CD4-positive, alpha-beta memory T cell (primary cell): Measurements from ENCODE around the gene VPS52. TPM values are rescaled to one million over a fixed set of nuclear protein-coding genes. Genes with fewer than 3 reads are reported as not detected.
"Not testable (repeated sequence)": the region's sequence is repeated elsewhere in the genome, so short reads cannot be mapped to it uniquely, and the experiment has no call there.

Experiments
- CTCF ChIA-PET: fragments of 350-600 bp; sonication (Branson Sonifier 250); formaldehyde crosslinking; loops from one replicate; lab custom pipeline; 2021; ENCODE audit warnings: inconsistent platforms; ENCODE audit not compliant: partially characterized antibody; lab: Charles Lee
- POLR2A ChIA-PET: fragments of 350-600 bp; sonication (Branson Sonifier 250); formaldehyde crosslinking; loops from one replicate; lab custom pipeline; 2021; ENCODE audit not compliant: partially characterized antibody; lab: Charles Lee
- DNase-seq, 5 donors: peaks; one replicate each; pipeline versions ENCODE4 v3.0.0 to v3.0.0-alpha.2; 2020 to 2022; ENCODE audit warnings: mixed read lengths in 1 of 5
- H3K27ac ChIP-seq: one replicate; pipeline ENCODE4 v1.7.0; 2013; ENCODE audit warnings: low read depth, low read length
- H3K27me3 ChIP-seq: 2 replicates; pipeline ENCODE4 v1.7.0; 2013; ENCODE audit warnings: mild to moderate bottlenecking, low read length, moderate library complexity; ENCODE audit not compliant: insufficient read depth
- H3K36me3 ChIP-seq: 2 replicates; pipeline ENCODE4 v1.7.0; 2013; ENCODE audit warnings: mild to moderate bottlenecking, low read length, moderate library complexity; ENCODE audit not compliant: insufficient read depth
- H3K4me1 ChIP-seq: 2 replicates; pipeline ENCODE4 v1.7.0; 2013; ENCODE audit warnings: mild to moderate bottlenecking, low read length, moderate library complexity; ENCODE audit not compliant: insufficient read depth
- H3K4me3 ChIP-seq, 2 donors: one replicate each; pipeline ENCODE4 v1.7.0; 2013; ENCODE audit warnings: low read length in 2 of 2, mild to moderate bottlenecking in 1 of 2
- H3K9me3 ChIP-seq, 2 donors: one replicate each; pipeline ENCODE4 v1.7.0; 2013; ENCODE audit warnings: low read length in 2 of 2, control low read depth in 1 of 2; ENCODE audit not compliant: control insufficient read depth in 1 of 2
- H3K27ac Mint-ChIP-seq, 7 donors: one replicate each; pipeline ENCODE4 v1.8.0; 2020 to 2021; ENCODE audit warnings: mixed read lengths in 7 of 7, mild to moderate bottlenecking in 6 of 7, inconsistent platforms in 3 of 7, moderate library complexity in 3 of 7
- H3K27me3 Mint-ChIP-seq, 2 donors: one replicate each; pipeline ENCODE4 v1.8.0; 2020 to 2021; ENCODE audit warnings: mixed read lengths in 2 of 2
- H3K36me3 Mint-ChIP-seq, 2 donors: one replicate each; pipeline ENCODE4 v1.8.0; 2020 to 2021; ENCODE audit warnings: mixed read lengths in 2 of 2, inconsistent platforms in 1 of 2, mild to moderate bottlenecking in 1 of 2
- H3K4me1 Mint-ChIP-seq, 4 donors: one replicate each; pipeline ENCODE4 v1.8.0; 2020 to 2021; ENCODE audit warnings: mixed read lengths in 4 of 4, mild to moderate bottlenecking in 1 of 4
- H3K4me3 Mint-ChIP-seq, 8 donors: one replicate each; pipeline ENCODE4 v1.8.0; 2020 to 2021; ENCODE audit warnings: mixed read lengths in 8 of 8, mild to moderate bottlenecking in 7 of 8, moderate library complexity in 6 of 8, inconsistent platforms in 3 of 8
- H3K9me3 Mint-ChIP-seq, 8 donors: one replicate each; pipeline ENCODE4 v1.8.0; 2020 to 2021; ENCODE audit warnings: mixed read lengths in 8 of 8, mild to moderate bottlenecking in 5 of 8, inconsistent platforms in 3 of 8, moderate library complexity in 1 of 8
- intact Hi-C: fragments of 100-400 bp; cut with micrococcal nuclease; formaldehyde crosslinking; loops from one replicate; pipeline ENCODE4 v1.15.1; 2023
- polyA plus RNA-seq, 2 donors: library from polyadenylated mRNA; unstranded; fragments of 300-500 nt; fragmentation: Illumina TruSeq; gene quantifications; one replicate each; pipeline ENCODE4 v1.2.3, GENCODE V29; 2021
- total RNA-seq, 2 experiments: library from RNA; stranded (reverse); gene quantifications; one replicate each; pipeline ENCODE4 v1.2.3, GENCODE V29; 2021

The VPS52 gene
- total and polyA plus RNA-seq, 4 experiments from 2014 or later = 13.4 to 95.7 (median 54.0) TPM

DNA sequence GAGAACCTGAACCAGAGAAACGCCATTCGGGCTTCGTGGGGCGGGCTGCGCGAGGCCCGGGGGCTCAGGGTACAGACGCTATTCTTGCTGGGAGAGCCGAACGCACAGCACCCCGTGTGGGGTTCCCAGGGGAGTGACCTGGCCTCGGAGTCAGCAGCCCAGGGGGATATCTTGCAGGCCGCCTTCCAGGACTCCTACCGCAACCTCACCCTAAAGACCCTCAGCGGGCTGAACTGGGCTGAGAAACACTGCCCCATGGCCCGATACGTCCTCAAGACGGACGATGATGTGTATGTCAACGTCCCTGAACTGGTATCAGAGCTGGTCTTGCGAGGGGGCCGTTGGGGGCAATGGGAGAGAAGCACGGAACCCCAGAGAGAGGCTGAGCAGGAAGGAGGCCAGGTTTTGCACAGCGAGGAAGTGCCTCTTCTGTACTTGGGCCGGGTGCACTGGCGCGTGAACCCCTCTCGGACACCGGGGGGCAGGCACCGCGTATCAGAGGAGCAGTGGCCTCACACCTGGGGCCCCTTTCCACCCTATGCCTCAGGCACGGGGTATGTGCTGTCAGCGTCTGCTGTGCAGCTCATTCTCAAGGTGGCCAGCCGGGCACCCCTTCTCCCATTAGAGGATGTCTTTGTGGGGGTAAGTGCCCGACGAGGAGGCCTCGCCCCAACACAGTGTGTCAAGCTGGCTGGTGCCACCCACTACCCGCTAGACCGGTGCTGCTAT is 6.2 kb upstream of the VPS52 start:
- Mint-ChIP-seq H3K4me1 (peaks cover 30 to 80% (median 53%) of the 10 kb centered on the region in 4 donors), H3K27me3 (no peaks in the 10 kb centered on the region), H3K9me3 (peaks cover 0 to 3% (median 0%) of the 10 kb centered on the region in 8 donors), H3K4me3 (peak overlapping the region; percentile 89 to 93 (median 91)), H3K36me3 (peaks cover 21 to 71% of the 10 kb centered on the region in 2 donors), H3K27ac (peak overlapping the region; percentile 90 to 97 (median 94))
- POLR2A ChIA-PET = interaction anchor here (0.9 to 8.8 kb wide), 36 partner anchors 8 to 1087 kb away, joined by 3 to 220 read pairs (median 6); partner anchors contain the start of genes BAK1, CUTA, PFDN6 and PSMB9
- Histone ChIP-seq H3K36me3 (peaks cover 49% of the 10 kb centered on the region), H3K4me3 (peak overlapping the region; percentile 72 to 79), H3K4me1 (peaks cover 64% of the 10 kb centered on the region), H3K27ac (peak overlapping the region; percentile 82), H3K9me3 (no peaks in the 10 kb centered on the region), H3K27me3 (no peaks in the 10 kb centered on the region)
- DNase-seq = peak in 4 of 5 donors; percentile 24 to 46 (median 32)
- CTCF ChIA-PET = interaction anchor here (0.6 to 4.2 kb wide), 15 partner anchors 9 to 152 kb away, joined by 3 to 32 read pairs (median 5); partner anchors contain the start of genes PFDN6, WDR46 and ZBTB22
- intact Hi-C loops = loop anchor here (1.0 to 10.0 kb wide), 7 partner anchors 11 to 1303 kb away; partner anchors contain the start of genes DXO, PFDN6 and WDR46

GRCh38 chr6:33276864-33277662 is 5.4 kb upstream of the VPS52 start, which contains the start of gene B3GALT4:
Gene B3GALT4, plus strand, starts transcription at chr6:33277123. Its CDS starts 297 bp downstream, at chr6:33277420.
- peaks cover 71% of the 10 kb centered on the region for H3K4me1 ChIP-seq
- intact Hi-C loops = loop anchor here (1.0 to 10.0 kb wide), 7 partner anchors 12 to 1302 kb away; partner anchors contain the start of genes DXO, PFDN6 and WDR46
- peaks cover 21 to 69% of the 10 kb centered on the region in 2 donors for H3K36me3 Mint-ChIP-seq

DNA sequence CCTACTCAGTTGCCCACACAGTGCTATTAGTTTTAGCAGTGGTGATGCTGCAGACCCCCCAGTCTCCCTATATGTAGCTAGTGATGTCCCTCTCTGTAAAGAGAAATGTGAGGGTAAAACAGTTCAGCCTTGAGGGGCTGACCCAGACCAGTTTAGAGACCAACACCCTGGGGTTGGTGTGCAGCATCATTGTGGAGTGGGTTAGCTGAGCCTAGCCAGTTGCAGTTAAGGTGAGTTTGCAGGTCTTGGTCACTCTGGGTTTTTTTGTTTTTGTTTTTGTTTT is 4.8 kb upstream of the VPS52 start:
- intact Hi-C loops = loop anchor here (10.0 kb wide), 2 partner anchors 298 to 1302 kb away; partner anchors contain the start of gene DXO
- POLR2A ChIA-PET = interaction anchor here (0.6 to 8.8 kb wide), 27 partner anchors 10 to 1612 kb away, joined by 3 to 220 read pairs (median 8); partner anchors contain the start of genes BAK1, CUTA, GPANK1 and HSD17B8

More at GRCh38 chr6:33276864-33277662, 5.4 kb upstream of the VPS52 start, which contains the start of gene B3GALT4:
- Histone ChIP-seq H3K36me3 (peaks cover 43% of the 10 kb centered on the region), H3K27me3 (no peaks in the 10 kb centered on the region), H3K27ac (peak within 1 kb of the TSS; percentile 82), H3K9me3 (no peaks in the 10 kb centered on the region), H3K4me3 (peak within 1 kb of the TSS; percentile 72 to 79)
- peak; percentile 66 to 77 (median 75) for DNase-seq
- H3K4me3 Mint-ChIP-seq = peak within 1 kb of the TSS; percentile 89 to 93 (median 91)
- peak within 1 kb of the TSS; percentile 90 to 97 (median 94) for H3K27ac Mint-ChIP-seq
- POLR2A ChIA-PET = interaction anchor here (0.6 to 8.8 kb wide), 39 partner anchors 8 to 1612 kb away, joined by 3 to 220 read pairs (median 5); partner anchors contain the start of genes BAK1, CUTA, GPANK1 and HSD17B8
- CTCF ChIA-PET = interaction anchor here (0.6 to 4.2 kb wide), 15 partner anchors 10 to 153 kb away, joined by 3 to 32 read pairs (median 5); partner anchors contain the start of genes PFDN6, WDR46 and ZBTB22
- H3K4me1 Mint-ChIP-seq = peaks cover 35 to 87% (median 59%) of the 10 kb centered on the region in 4 donors
- H3K9me3 Mint-ChIP-seq = peaks cover 0 to 4% (median 0%) of the 10 kb centered on the region in 8 donors
- H3K27me3 Mint-ChIP-seq = no peaks in the 10 kb centered on the region

DNA sequence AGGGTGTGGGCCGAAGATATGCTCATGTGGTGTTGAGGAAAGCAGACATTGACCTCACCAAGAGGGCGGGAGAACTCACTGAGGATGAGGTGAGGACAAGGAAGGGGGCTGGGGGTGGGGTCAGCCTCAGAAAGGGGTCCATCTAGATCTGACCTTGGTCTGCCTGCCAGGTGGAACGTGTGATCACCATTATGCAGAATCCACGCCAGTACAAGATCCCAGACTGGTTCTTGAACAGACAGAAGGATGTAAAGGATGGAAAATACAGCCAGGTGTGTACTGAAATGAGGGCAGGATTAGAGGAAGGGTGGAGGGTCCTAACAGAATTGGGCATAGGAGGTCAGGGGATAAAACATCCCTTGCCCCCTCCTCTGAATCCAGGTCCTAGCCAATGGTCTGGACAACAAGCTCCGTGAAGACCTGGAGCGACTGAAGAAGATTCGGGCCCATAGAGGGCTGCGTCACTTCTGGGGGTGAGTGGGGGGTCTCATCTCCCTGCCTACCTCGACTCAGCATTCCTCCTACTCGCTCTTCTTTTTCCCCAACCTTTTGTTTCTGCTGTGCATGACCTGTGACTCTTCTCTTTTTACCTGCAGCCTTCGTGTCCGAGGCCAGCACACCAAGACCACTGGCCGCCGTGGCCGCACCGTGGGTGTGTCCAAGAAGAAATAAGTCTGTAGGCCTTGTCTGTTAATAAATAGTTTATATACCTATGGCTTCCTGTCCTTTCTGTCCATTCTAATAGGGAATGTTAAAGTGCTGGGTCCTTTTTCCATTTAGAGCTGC is 4.3 kb upstream of the VPS52 start:
- peak overlapping the region; percentile 63 to 97 (median 94) for H3K27ac Mint-ChIP-seq
- POLR2A ChIA-PET = interaction anchor here (0.9 to 8.8 kb wide), 20 partner anchors 9 to 1611 kb away, joined by 3 to 220 read pairs (median 14); partner anchors contain the start of genes CUTA, GPANK1, PFDN6 and RGL2
- CTCF ChIA-PET = interaction anchor here (0.6 to 4.2 kb wide), 7 partner anchors 13 to 149 kb away, joined by 4 to 32 read pairs (median 8); partner anchors contain the start of genes PFDN6 and WDR46
- not testable (repeated sequence) for H3K9me3 ChIP-seq, DNase-seq, H3K27me3 Mint-ChIP-seq, H3K27me3 ChIP-seq, H3K9me3 Mint-ChIP-seq
- H3K36me3 Mint-ChIP-seq = peaks cover 21 to 73% of the 10 kb centered on the region in 2 donors
- H3K4me1 Mint-ChIP-seq = peaks cover 39 to 92% (median 65%) of the 10 kb centered on the region in 4 donors
- peak overlapping the region in 1 of 2 donors; percentile 79 for H3K4me3 ChIP-seq
- H3K4me3 Mint-ChIP-seq = peak overlapping the region; percentile 69 to 92 (median 84)
- intact Hi-C loops = loop anchor here (10.0 kb wide), 2 partner anchors 299 to 1301 kb away; partner anchors contain the start of gene DXO
- peak overlapping the region; percentile 82 for H3K27ac ChIP-seq
- H3K4me1 ChIP-seq = peaks cover 73% of the 10 kb centered on the region
- H3K36me3 ChIP-seq = peaks cover 41% of the 10 kb centered on the region

More for the DNA sequence above, 4.8 kb upstream of the VPS52 start:
- Mint-ChIP-seq H3K4me1 (peaks cover 37 to 92% (median 62%) of the 10 kb centered on the region in 4 donors), H3K9me3 (peaks cover 0 to 4% (median 0%) of the 10 kb centered on the region in 8 donors), H3K4me3 (peak overlapping the region; percentile 69 to 92 (median 84)), H3K27me3 (no peaks in the 10 kb centered on the region), H3K27ac (peak overlapping the region; percentile 63 to 97 (median 94)), H3K36me3 (peaks cover 21 to 73% of the 10 kb centered on the region in 2 donors)
- Histone ChIP-seq H3K9me3 (no peaks in the 10 kb centered on the region), H3K4me1 (peaks cover 71% of the 10 kb centered on the region), H3K27ac (peak overlapping the region; percentile 82), H3K27me3 (no peaks in the 10 kb centered on the region), H3K4me3 (peak overlapping the region; percentile 72 to 79), H3K36me3 (peaks cover 41% of the 10 kb centered on the region)
- CTCF ChIA-PET = interaction anchor here (0.6 to 4.2 kb wide), 10 partner anchors 11 to 149 kb away, joined by 3 to 32 read pairs (median 8); partner anchors contain the start of genes PFDN6 and WDR46
- no peak for DNase-seq

- Histone ChIP-seq H3K36me3 (peaks cover 36% of the 10 kb centered on the region), H3K4me1 (peaks cover 81% of the 10 kb centered on the region), H3K4me3 (peak overlapping the region in 1 of 2 donors; percentile 35), H3K9me3 (no peaks in the 10 kb centered on the region), H3K27ac (peak overlapping the region; percentile 82), H3K27me3 (no peaks in the 10 kb centered on the region)
- intact Hi-C loops = loop anchor here (5.0 to 10.0 kb wide), 3 partner anchors 143 to 1299 kb away; partner anchors contain the start of genes CUTA and DXO
- no peaks in the 10 kb centered on the region for H3K27me3 Mint-ChIP-seq
- peaks cover 26 to 73% of the 10 kb centered on the region in 2 donors for H3K36me3 Mint-ChIP-seq
- H3K4me3 Mint-ChIP-seq = peak overlapping the region; percentile 62 to 100 (median 98)
- H3K4me1 Mint-ChIP-seq = peaks cover 43 to 92% (median 75%) of the 10 kb centered on the region in 4 donors
- H3K9me3 Mint-ChIP-seq = peaks cover 0 to 5% (median 0%) of the 10 kb centered on the region in 8 donors
- peak overlapping the region; percentile 63 to 100 (median 97) for H3K27ac Mint-ChIP-seq
- ChIA-PET POLR2A (interaction anchor here (1.2 to 8.5 kb wide), 5 partner anchors 9 to 74 kb away, joined by 3 to 220 read pairs (median 3); partner anchors contain the start of genes PFDN6, RXRB and WDR46), CTCF (no interaction called here)
- DNase-seq = no peak
Observed at GRCh38 chr6:33273924-33274902, 2.5 kb upstream of the VPS52 start.
